HT-29 (cell line): ENCODE measurements around the gene RAB3GAP2. TPM values are rescaled to one million over a fixed set of nuclear protein-coding genes. Genes with fewer than 3 reads are reported as not detected.
A peak's percentile ranks its signal among the peaks of the same experiment; 100 is the strongest.
"Not testable (repeated sequence)": the region's sequence is repeated elsewhere in the genome, so short reads cannot be mapped to it uniquely, and the experiment has no call there.

Experiments used
- DNase-seq: peaks from one replicate; pipeline ENCODE4 v3.0.0-alpha.2; 2015; ENCODE audit warnings: low spot score
- total RNA-seq: library from RNA; depleted of rRNA; stranded (reverse); fragments of >200 nt; shearing (Covaris generic); gene quantifications from 2 replicates; pipeline ENCODE4 v1.2.3, GENCODE V29; 2014

Gene RAB3GAP2
- total RNA-seq, 1 experiment from 2014 or later = 8.7 TPM

DNA sequence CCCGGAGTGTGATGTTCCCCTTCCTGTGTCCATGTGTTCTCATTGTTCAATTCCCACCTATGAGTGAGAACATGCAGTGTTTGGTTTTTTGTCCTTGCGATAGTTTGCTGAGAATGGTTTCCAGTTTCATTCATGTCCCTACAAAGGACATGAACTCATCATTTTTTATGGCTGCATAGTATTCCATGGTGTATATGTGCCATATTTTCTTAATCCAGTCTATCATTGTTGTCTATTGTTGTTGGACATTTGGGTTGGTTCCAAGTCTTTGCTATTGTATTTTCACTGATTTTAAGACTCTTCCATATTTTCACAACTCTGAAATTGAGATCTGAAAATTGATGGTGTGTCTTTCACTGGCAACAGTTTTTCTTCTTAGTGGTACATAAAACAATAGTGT is 67.5 kb downstream of the RAB3GAP2 start:
- not testable (repeated sequence) for DNase-seq

DNA sequence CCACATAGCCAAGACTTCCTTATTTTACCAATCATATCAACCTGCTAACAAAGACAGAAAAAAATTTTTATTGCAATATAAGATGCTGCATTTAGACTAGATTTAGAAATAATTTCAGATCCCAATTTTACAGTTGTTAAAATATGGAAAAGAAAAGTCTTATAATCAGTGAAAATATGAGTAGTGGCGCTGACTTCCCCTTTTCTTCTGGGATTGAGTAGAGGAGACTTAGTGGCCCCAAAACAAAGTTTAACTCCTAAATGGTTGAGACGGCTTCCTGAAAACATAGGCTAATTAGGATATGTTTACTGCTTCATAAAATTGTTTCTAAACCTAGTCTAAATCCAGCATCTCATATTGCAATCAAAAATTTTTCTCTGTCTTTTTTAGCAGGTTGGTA is 68.4 kb downstream of the RAB3GAP2 start:
- DNase-seq = no peak

DNA sequence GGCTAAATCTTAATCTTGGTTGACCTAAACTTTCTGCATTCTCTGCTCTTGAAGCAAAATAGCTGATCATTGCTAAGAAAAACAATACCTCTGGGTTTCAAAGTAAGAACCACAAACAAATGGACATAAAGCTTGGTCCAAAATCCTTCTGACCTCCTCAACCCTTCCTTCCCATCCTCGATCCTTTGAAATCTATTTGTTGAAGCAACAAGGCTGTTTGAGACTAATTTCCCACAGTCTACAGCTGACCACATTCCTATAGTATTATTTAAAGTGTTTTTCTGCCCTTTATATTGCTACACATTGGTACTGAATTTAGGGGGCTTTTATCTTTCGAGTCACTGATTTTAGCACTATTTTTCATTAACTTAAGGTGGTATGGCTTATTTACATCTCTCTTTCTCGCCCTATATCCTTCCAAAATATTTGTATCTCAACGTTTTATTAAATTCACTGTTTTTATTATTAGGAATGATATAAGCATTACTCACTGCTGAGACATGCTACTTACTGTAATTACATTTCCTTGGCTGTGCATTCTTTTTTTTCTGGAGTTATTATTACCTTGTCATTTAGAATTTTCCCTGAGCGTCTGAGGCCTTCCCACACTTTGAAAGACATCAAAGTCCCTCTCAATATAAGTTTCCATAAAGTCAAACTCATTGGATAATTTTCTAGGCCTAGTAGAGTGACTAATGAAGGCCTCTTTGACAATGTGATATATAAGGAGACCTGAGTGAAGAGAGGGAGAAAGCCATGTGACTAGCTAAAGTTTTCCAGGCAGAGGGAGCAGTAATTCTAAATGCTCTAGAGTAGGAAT is 73.9 kb downstream of the RAB3GAP2 start:
- DNase-seq = no peak

DNA sequence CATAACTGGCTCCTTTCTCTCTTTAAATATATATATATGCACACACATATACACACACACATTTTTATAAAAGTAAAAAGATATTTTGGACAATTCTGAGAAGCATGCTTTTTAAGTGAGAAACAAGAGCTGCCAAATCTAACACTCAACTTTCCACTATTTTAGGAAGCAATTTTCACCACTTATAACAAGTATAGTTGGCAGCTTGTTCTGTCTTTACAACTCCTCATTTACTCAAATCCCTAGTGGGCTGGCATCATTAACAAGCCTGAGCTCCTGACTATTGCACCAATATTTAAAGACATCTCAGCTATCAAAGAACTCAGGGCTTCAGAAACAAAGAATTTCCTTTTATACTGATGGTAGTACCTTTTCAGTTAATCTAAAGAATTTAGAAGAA is 76.6 kb downstream of the RAB3GAP2 start:
- no peak for DNase-seq

DNA sequence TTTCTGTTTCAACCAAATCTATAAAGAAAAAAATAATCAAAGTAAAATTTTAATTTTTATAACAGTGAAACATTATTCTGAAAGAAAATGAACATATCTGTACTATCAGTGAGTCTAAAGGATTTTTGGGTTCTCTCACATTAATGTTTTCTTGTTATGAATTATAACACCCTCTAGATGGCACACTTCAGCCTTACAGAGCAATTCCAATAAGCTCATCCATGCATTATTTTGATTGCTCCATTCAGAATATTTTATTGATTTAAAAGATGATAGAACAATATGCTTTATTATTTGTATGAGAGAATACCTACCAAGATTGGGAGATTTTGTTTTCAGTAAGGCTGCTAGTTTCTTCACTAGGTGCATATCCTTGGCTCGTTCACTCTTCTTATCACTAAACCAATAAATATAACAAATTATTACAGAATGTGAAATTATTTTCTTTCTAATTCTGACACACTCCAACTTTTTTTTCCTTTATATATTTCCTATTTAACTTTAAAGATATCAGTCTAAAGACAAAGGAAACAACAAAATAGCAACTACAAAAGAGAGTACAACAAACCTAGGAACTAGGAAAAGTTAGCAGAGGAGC is 82.4 kb downstream of the RAB3GAP2 start:
- DNase-seq = peak; percentile 46

DNA sequence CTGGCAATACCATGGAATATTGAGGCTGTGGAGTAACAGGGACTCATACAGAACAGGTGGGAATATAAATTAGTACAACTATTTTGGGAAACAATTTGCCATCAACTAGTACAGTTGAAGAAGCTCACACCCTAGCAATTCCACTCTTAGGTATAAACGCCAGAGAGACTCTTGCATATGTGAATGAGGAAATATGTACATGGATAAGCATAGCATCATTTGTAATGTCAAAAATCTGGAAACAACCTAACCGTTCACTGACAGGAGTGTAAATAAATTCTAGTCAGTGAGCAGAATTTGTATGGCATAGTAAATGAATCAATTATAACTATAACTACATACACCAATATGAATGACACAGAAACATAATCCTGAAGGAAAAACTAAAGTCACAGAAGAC is 83.7 kb downstream of the RAB3GAP2 start:
- DNase-seq = no peak

DNA sequence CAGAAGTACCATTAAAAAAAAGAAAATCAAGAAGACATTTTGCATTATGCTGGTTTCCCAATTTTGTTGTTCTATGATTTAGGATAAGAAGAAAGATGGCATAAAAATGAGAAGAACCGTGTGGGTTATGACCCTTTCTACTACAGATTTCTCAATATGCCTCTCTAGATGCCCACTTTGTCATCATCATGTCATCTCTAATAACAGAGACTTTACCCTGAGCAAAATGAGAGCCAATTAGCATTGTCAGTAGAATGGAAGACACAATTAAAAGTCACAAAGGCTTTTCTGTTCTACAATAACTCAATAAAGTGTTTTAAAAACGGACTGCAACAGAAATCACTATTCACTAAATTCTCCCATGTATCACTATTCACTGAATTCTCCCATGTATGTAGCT is 85.5 kb downstream of the RAB3GAP2 start:
- no peak for DNase-seq

DNA sequence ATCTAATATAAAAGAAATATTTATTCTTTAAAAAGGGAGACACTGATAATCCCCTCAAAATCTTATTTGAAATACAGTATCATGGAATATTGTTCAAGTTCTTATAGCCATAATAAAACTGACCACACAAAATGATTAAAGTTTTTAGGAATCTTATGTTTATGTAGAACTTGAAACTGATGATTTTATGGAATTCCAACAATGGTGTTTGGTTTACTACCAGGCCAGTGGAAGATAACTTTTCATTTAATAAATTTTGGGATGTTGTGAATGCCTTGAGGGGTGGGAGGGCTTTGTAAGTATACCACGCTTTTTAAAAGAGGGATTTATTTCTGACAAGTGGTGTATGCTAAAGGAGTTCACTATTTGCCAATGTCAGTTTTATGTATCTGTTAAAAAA is 87.7 kb downstream of the RAB3GAP2 start:
- no peak for DNase-seq

DNA sequence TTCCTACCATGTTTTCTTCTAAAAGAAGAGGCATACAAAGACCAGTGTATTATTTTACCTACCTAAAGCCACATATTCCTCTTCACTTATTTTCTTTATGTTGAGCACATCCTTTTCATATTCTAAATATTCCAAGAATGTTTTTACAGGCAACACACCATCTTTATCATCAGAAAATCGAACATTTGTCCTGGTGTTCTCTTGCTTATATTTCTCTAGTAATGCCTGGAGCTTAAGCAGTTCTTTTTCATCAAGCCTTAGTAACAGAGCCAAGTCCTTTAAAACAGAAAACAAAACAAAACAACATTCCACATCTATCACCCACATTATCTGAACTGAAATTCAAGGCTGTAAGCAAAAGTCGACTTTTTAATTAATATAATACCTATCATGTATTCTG is 89.6 kb downstream of the RAB3GAP2 start:
- no peak for DNase-seq

DNA sequence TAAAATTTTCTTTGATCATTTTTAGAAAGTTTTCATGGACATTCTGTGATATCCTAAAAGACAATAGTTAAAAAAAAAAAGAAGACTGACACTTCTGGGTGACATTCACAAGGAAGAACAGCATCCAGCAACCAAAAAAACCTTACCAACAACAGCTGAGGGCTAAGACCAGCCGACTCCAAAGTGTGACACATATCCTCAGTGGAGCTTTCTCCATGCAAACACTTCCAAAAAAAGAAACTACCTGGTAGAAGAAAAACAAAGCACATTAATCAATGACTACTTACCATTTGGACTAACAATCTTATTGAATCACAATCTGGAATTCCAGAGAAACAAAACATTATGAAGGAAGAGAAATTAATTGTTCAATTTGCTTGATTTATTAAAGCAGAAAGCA is 90.1 kb downstream of the RAB3GAP2 start:
- no peak for DNase-seq

DNA sequence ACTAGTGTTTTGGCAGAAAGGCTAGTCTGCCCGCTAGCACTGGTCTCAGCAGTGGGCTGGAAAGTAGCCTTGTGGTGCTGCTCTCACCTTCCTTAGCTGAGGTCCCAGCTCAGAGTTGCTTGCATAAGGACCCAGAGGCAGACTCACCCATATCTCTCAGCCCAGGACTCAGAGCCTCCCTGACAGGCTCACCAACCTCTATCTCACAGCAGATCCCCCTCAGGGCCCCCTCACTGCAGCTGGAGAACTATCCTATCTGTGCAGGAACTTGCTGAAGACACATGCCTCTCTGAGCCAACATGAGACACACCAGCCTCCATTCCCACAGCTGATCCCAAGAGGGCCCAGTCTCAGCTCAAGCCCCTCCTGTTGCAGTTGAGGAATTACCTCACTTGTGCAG is 95.7 kb downstream of the RAB3GAP2 start:
- no peak for DNase-seq

DNA sequence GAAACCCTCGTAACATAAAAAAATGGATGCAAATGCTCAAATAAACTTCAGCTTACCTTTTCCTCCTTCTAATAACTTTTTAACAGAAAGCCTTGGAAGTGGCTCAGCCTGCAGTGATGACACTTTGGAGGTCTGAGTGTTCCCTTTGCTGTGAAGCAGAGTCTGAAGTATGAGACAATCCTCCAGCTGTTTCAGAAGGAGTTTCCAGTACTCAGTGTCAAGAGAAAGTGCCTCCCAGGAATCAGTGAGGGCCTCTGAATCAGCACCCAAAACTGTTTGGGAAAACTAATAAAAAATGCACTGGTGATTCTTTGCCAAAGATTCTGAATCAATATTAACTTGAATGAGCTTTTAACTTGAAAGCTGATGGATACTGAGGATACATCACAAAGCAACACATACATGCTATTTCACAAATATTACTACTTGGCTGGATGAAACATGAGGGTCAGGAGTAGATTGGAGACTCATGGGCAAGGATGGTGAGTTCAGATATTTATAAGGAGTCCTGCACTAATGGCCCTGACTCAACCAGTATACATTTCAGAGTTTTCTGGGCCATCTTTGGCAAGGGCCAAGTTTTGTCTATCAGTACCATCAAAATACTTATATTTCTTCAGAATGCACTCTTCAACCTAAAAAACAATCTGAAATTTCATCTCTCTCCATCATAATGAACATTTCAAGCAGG is 101.3 kb downstream of the RAB3GAP2 start:
- DNase-seq = no peak

DNA sequence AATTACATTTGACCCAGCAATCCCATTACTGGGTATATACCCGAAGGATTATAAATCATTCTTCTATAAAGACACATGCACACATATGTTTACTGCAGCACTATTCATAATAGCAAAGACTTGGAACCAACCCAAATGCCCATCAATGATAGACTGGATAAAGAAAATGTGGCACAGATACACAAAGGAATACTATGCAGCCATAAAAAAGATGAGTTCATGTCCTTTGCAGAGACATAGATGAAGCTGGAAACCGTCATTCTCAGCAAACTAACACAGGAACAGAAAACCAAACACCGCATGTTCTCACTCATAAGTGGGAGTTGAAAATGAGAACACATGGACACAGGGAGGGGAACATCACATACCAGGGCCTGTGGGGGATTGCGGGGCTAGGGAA is 102.4 kb downstream of the RAB3GAP2 start:
- not testable (repeated sequence) for DNase-seq

DNA sequence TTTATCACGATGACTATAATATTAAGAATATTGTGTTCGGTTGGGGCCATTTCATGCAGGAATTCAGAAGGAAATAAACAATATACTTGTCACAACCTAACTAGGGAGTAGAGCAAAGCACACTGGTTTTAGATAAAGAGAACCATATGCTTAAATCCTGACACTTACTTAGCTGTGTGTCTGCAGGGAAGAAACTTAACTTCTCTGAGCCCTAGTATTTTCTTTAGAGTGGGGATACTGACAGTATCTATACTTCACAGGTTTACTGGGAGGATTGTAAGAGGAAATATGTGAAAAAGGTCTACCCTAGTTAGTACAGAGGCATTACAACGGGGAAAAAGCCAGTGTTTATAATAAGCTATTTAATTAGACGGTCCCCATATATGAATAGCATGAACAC is 105.4 kb downstream of the RAB3GAP2 start:
- DNase-seq = no peak

DNA sequence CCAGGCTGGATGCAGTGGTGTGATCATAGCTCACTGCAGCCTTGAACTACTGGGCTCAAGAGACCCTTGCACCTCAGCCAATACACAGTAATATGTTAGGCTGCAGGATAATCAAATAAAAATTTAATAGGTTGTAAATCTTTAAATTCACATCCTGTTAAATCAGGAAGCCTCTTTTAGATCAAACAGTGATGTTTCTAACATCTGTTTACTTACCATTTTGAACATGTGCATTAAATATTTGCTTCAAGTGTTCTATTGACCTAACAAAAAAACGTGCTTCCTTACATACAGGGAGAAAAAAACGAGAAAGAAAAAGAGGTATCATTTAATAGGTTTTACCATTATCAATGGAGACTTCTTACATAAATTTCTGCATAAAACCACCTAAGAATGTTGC is 107.7 kb downstream of the RAB3GAP2 start:
- DNase-seq = no peak

DNA sequence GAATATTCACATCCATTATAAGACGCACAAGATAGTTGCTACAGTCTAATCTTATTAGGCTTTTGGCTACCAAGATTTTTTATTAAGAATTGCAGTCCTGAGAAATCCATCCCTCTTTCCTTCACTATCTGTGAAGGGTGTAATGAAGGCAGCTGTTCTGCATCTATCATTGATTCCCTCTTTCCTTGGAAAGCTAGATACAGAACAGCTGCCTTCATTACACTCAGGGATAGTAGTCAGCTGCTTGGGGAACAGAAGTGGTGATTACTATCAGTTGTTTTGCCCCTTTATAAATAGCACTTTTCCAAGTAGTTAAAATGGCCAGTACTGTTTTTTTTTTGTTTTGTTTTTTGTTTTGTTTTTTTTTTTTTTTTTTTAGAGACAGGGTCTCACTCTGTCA is 108.1 kb downstream of the RAB3GAP2 start:
- DNase-seq = no peak

DNA sequence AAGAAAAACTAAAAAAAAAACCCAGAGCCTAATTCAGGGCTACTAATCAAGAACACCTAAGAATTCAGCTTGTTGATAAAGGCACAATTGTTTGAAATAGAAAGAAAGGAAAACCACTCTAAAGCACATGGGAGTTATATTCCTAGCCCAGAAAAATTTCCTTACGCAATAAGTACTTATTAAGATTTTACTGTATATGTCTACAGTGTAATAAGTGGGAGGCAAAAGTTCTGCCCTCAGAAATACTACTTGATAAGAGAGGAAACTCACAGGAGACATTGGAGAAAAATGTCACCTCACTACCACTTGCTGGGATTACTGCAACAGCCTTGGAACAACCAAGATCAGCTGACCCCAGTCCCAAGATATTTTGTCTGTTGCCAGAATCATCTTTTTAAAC is 112.2 kb downstream of the RAB3GAP2 start:
- no peak for DNase-seq

DNA sequence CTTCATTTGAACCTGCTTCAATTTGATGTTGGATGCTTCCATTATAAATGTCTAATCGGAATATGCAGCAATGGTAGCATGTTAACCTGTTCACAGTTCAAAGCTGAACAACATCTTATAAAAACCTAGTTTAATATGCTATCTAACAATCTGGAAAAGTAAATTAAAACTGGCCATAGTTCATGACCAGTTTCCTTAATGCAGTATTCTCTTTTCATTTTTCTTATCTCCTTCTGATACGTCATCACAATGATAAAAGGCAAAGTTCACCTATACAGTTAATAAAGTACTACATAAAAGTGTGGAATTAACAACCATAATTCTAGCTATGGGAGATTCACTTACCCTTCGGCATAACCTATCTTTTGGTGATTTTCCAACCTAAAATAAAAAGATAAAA is 113.2 kb downstream of the RAB3GAP2 start:
- DNase-seq = no peak

DNA sequence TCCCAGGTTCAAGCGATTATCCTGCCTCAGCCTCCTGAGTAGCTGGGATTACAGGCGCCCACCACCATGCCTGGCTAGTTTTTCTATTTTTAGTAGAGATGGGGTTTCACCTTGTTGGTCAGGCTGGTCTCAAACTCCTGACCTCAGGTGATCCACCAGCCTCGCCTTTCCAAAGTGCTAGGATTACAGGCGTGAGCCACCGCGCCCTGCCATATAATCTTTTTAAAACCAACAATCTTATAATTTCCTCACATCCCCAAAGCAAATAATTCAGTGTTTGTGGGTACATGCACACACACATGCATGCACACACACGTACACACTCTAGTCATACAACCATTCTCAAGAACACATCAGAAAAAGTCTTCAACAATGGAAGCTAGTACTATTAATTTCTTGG is 113.7 kb downstream of the RAB3GAP2 start:
- not testable (repeated sequence) for DNase-seq

DNA sequence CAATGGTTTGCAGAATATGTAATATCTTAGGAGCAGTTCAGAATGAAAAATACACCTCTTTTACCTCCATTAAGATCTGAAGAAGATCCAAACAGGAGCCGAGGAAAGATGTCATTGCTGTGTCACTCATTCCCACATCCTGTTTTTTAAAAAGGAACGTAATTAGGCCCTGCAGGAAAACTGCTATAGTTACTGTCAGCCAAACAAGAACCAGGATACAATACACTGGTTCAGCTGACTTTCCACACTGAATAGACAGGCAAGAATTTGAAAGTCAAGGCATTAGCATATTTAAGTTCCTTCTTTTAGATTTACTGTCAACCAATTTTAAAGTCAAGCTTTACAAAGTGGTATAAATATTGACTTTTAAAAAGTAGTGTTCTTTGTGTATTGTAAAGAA is 114.5 kb downstream of the RAB3GAP2 start:
- DNase-seq = no peak

DNA sequence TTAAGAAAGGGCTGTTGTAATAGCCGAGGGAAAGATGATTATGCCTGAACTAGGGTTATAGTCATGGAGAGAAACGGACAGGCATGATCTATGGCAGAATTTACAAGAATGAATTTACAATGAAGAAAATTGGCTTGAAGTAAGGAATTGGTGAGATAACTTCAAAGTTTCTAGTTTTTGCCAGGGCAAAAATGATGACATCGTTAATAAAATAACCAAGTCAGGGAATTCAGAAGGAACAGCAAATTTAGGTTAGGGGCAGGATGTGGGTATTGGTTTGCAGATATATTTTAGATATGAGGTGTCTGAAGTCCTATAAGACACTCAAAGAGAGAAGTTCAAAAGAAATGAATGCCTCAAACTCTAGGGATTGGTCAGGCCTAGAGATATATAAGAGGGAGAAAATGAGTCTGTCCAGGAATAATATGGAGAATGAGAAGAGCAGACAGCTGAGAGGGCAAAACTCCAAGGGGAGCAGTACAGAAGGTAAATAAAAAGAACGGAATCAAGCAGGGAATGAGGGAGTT is 115.6 kb downstream of the RAB3GAP2 start:
- DNase-seq = no peak

DNA sequence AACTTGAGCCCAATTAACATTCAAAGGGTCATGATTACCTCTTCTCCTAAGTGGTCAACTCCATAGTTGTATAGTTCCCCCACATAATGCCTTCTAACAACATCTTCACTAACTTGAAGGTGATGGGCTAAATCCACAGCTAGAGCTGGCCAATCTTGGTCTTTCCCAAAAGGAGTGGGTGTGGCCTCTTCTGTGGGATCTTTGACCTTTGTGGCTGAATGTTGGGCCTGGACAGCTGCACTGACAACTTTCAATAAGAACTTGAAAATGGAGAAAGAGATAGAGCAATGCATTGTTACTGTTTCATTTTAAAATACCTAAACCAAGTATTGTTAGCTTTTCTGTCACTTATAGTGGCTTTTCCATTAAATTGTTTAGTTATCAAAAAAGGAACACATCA is 119.1 kb downstream of the RAB3GAP2 start:
- DNase-seq = no peak

DNA sequence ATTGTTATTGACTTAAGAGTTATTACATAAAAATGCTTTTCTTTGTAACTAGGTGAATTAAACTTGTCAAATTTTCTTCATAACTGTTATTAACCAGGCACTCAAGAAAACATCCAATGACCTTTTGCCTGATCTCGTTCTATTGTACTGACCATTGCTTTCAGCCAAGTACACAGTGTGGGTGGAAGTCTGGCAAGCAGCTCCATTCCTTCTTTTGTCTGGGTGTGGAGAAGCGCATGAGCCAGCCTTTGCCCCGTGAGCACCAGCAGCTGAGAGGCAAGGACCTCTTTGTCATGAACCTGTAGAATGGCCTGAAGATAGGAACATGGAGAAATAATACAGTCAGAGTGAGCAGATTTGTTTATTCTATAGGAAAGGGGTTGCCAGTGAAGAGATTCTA is 120.8 kb downstream of the RAB3GAP2 start:
- no peak for DNase-seq
